GM18520 (cell line): ENCODE results near the gene FBXL14.

ENCODE experiments used
- ATAC-seq: cut with Tn5 transposase; IDR thresholded peaks from one replicate; pipeline ENCODE4 v1.9.1; 2021; ENCODE audit not compliant: unreplicated experiment

Gene FBXL14, protein sequence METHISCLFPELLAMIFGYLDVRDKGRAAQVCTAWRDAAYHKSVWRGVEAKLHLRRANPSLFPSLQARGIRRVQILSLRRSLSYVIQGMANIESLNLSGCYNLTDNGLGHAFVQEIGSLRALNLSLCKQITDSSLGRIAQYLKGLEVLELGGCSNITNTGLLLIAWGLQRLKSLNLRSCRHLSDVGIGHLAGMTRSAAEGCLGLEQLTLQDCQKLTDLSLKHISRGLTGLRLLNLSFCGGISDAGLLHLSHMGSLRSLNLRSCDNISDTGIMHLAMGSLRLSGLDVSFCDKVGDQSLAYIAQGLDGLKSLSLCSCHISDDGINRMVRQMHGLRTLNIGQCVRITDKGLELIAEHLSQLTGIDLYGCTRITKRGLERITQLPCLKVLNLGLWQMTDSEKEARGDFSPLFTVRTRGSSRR

GRCh38 chr12:1594261-1595025, at the start of gene FBXL14:
Gene FBXL14 (minus strand): TSS chr12:1594581. CDS start chr12:1594066, 515 bp downstream.
- peak; percentile 46 for ATAC-seq

GRCh38 chr12:1643905-1644533, 49.6 kb upstream of the FBXL14 start:
- no peak for ATAC-seq

GRCh38 chr12:1643043-1643442, 48.7 kb upstream of the FBXL14 start:
- no peak for ATAC-seq

GRCh38 chr12:1642513-1642912, 48.1 kb upstream of the FBXL14 start:
- ATAC-seq = no peak

- ATAC-seq = no peak
Measured at GRCh38 chr12:1640328-1641234, 46.2 kb upstream of the FBXL14 start.

GRCh38 chr12:1639538-1639937, 45.2 kb upstream of the FBXL14 start:
- no peak for ATAC-seq

GRCh38 chr12:1638203-1638602, 43.8 kb upstream of the FBXL14 start:
- no peak for ATAC-seq

DNA sequence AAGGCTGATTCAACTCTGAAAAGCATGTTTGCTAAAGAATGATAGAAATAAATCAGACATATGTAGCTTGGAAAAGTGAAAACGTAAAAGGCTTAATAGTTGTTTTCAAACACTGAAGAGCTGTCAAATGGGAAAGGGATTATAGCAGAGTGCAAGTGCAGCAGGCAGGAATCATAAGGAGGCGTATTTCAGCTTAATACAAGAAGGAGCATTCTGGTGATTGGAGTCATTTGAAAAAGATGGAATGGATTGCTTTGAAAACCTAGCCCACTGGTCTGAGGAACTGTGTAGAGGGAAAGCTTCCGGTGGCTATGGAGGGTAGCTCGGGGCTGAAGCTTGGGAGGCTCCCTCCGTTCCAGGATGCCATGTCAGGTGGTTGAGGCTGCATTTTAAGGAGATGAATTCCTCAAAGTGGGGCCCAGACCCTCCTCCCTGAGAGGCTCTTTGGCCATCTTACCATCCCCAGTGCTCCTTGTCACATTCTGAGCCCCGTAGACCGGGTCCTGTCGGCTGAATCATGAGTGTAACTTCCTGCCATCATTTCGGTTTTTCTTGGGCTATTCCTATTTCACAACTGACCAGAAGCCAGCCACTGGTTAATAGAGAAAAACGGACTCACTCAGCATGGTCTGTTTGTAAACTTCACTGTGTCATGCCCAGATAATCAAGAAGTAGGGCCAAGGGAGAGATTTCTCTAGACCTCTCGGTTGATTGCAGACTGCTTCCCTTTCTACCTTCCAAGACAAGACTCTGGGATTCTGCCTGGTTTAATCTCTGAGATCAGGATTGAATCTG, 41.1 kb upstream of the FBXL14 start:
- ATAC-seq = no peak

DNA sequence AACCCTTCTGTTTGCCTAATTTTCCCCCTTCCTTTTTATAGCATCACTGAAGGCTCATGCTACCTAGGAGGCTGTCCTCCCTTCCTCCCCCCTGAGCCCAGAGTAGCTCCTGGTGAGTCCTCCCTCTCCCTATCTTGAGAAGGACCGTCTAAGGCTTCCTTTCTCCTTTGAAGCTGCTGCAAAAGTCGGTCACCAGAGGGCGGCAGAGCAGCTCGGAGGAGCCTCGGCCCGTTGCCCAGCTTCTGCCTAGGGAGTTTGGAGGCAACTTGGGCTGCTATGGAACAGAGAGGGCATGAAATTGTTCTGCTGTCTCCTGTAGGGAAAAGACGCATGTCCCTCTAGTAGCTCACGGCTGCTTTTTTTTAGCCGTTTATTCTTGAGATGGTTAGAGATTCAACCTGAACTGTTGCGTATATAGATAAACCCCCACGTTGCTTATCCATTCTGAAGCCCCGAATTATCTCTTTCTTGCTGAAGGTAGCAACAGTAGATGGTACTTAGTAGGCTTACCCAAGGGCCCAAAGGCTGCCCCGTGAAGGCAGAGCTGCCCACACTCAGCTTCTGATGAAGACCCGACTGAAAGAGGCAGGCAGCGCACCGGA, 40.3 kb upstream of the FBXL14 start:
- no peak for ATAC-seq

DNA sequence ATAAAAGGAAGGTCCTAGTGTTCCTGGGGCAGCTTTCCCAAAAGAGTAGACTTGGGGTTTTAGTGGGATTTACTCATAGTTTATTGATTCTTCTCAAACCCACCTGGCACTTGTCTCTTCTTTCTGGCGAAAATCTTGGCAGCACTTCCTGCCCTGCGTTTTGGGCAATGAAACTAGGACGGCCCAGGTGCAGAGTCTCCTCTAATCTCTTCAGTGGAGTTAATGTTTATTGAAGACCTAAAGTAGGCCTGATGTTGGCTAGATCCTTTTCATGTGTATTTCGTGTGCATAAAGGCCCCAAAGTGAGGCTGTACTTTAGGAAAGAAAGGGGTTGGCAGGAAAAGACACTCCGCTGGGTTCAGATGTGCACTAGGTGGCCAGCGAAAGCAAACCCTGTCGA, 39.8 kb upstream of the FBXL14 start:
- ATAC-seq = no peak

DNA sequence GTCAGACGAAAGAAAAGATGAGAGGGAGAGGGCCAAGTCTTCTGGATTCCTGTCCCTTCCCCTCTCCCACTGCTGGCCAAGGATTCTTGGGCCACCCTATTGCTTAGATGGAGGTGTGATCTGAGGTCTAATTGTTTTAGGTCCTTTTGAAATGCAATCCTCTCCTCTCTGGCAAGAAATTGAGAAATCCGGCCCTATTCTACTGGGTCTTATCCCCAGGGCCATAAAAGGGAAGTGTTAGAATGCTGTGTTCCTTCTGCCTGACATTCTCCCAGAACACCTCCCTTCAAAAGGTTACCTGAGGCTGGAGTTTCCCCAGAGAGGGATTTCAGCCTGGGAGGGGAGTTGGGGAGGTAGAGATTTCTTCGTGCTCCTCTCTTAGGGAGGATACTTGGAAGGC, 39.1 kb upstream of the FBXL14 start:
- no peak for ATAC-seq

GRCh38 chr12:1632702-1633101, 38.3 kb upstream of the FBXL14 start:
- ATAC-seq = no peak

DNA sequence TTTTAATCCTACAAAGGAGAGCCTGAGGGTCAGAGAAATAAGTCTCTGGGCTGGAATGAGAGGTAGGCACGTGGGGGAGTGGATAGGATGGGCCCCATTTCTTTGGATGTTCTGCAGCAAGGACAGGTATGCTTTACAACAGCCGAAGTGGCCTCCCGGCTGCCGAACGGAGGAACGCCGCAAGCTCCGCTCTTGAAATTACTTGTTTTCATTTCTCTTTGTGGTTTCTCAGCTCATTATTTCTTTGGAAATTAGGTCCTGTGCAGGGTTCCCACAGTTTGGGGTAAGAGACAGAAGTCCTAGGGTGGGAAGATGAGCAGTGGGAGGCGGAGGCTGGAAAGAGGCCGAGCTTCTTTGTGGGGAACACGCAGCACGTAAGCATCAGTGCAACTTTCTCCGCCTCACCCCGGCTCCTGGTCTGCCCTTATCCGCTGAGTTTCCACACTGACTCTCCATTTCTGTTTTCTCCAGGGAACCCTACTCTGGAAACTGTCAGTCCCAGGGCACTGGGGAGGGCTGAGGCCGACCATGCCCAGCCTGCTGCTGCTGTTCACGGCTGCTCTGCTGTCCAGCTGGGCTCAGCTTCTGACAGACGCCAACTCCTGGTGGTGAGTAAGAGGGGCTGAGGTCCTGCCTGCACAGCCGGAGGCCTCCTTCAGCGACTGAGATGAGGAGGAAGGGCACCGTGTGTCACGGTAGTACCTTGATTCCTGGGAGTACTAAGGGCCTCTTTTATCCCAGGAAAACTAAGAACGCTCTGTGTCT, 36.6 kb upstream of the FBXL14 start:
- ATAC-seq = no peak

- ATAC-seq = no peak
Measured at GRCh38 chr12:1630133-1630826, 35.9 kb upstream of the FBXL14 start.

DNA sequence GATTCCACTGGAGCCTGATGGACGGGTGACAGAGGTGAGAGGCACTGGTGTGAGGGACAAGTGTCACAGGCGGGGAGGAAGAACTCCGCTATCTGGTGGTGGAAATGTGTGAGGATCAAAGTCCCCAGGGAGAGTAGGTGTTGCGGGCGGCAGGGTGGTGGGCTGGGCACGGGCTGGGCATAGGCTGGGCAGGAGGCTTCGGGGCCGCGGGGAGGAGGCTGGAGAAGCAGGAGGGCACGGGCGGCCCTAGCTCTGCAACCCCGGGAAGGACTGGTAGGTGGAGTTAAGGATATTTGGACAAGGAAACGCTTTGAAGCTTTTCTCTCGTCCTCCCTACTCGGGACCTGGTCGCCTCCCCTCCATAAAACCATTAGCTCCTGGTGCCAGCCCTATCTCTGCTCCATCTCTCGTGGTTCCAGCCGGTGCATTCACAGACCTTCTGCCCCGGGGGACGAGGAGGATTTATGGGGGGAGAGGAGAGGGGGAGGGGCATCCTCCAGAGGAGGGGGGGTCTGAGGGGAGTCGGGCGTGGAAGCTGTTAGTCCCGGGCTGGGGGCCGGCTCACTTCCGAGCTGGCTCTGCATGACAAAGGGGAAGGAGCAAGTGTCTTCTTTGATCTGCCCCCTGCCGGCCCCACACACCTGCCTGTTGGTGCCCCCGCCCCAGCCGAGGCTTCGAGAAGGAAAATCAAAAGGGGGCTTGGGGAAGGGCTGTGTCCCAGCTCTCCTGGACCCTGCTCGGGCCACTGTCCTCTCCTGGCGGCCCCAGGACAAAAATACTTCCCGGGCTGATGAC, 35.2 kb upstream of the FBXL14 start:
- ATAC-seq = no peak

DNA sequence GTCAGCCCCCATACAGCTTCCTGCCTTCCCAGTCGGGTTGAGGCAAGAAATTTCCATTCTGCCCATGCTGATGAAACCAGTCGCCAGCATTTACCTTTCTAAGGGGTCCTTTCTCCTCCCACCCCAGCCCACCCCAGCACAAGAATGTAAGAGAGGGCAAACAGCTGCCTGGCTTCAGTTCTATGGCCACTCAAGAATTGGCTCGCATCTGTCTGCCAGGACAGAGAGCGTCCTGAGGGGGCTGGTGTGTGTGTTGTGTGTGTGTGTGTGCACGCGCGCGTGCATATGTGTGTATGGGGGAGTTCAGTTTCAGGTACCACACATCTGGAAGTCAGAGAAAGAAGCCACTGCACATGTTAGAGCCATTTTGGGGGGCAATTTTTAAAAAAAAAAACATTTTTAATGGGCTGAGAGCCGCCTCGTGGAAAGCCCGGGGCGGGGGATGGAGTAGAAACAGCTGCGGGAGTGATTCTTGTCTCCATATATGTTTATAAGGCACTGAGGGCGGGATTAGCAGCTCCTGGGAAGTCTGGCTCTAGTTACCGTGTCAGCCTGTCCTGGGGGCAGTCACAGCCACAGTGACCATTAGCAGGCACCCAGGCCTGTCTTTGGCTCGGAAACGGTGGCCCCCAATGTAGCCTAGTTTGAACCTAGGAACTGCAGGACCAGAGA, 34.4 kb upstream of the FBXL14 start, which contains the start of gene WNT5B:
TSS of gene WNT5B (plus strand) at position 566 of the 672 bp plus-strand sequence. CDS start 2,124 bp downstream, outside the sequence.
- no peak for ATAC-seq

- no peak for ATAC-seq
Measured at GRCh38 chr12:1622406-1622805, 28.0 kb upstream of the FBXL14 start.
